ENCODE results near the gene TOX3. TPM values are rescaled to one million over a fixed set of nuclear protein-coding genes. Genes with fewer than 3 reads are reported as not detected.

The TOX3 gene
- total and polyA plus RNA-seq, 5 experiments from 2014 or later = not detected

GRCh38 chr16:52557236-52557635 lies 10.3 kb upstream of the TOX3 start:
- ATAC-seq (no peak), DNase-seq (no peak)
- POLR2A ChIA-PET = no interaction called here
- Mint-ChIP-seq H3K27ac (no peak overlapping the region), H3K4me1 (no peaks in the 10 kb centered on the region), H3K4me3 (no peak overlapping the region), H3K36me3 (peaks cover 0 to 5% (median 0%) of the 10 kb centered on the region in 3 donors), H3K9me3 (peaks cover 0 to 20% (median 4%) of the 10 kb centered on the region in 9 donors), H3K27me3 (peaks cover 2 to 19% (median 8%) of the 10 kb centered on the region in 5 donors)

- no peaks in the 10 kb centered on the region for H3K4me1 Mint-ChIP-seq
- peaks cover 0 to 20% (median 4%) of the 10 kb centered on the region in 9 donors for H3K9me3 Mint-ChIP-seq
- H3K27me3 Mint-ChIP-seq = peaks cover 2 to 21% (median 5%) of the 10 kb centered on the region in 5 donors
- DNase-seq = no peak
- POLR2A ChIA-PET = no interaction called here
- ATAC-seq = no peak
- no peak overlapping the region for H3K27ac Mint-ChIP-seq
- no peak overlapping the region for H3K4me3 Mint-ChIP-seq
- no peaks in the 10 kb centered on the region for H3K36me3 Mint-ChIP-seq
Observed at GRCh38 chr16:52556083-52556482, 9.1 kb upstream of the TOX3 start.

GRCh38 chr16:52555572-52555971 lies 8.6 kb upstream of the TOX3 start:
- Mint-ChIP-seq H3K4me1 (no peaks in the 10 kb centered on the region), H3K27ac (no peak overlapping the region), H3K36me3 (no peaks in the 10 kb centered on the region), H3K4me3 (no peak overlapping the region), H3K27me3 (peaks cover 2 to 26% (median 9%) of the 10 kb centered on the region in 5 donors), H3K9me3 (peaks cover 0 to 20% (median 4%) of the 10 kb centered on the region in 9 donors)
- POLR2A ChIA-PET = no interaction called here
- no peak for DNase-seq
- no peak for ATAC-seq

- no peaks in the 10 kb centered on the region for H3K4me1 Mint-ChIP-seq
- peaks cover 0 to 20% (median 4%) of the 10 kb centered on the region in 9 donors for H3K9me3 Mint-ChIP-seq
- peaks cover 7 to 38% (median 13%) of the 10 kb centered on the region in 5 donors for H3K27me3 Mint-ChIP-seq
- no peaks in the 10 kb centered on the region for H3K36me3 Mint-ChIP-seq
- no peak for DNase-seq
- no peak overlapping the region for H3K4me3 Mint-ChIP-seq
- POLR2A ChIA-PET = no interaction called here
- no peak overlapping the region for H3K27ac Mint-ChIP-seq
- no peak for ATAC-seq
Observed at GRCh38 chr16:52554334-52554733, 7.4 kb upstream of the TOX3 start.

- POLR2A ChIA-PET = no interaction called here
- H3K4me3 Mint-ChIP-seq = no peak overlapping the region
- peaks cover 12 to 48% (median 15%) of the 10 kb centered on the region in 5 donors for H3K27me3 Mint-ChIP-seq
- ATAC-seq (no peak), DNase-seq (no peak)
- no peaks in the 10 kb centered on the region for H3K4me1 Mint-ChIP-seq
- H3K27ac Mint-ChIP-seq = no peak overlapping the region
- H3K36me3 Mint-ChIP-seq = no peaks in the 10 kb centered on the region
- peaks cover 0 to 20% (median 4%) of the 10 kb centered on the region in 9 donors for H3K9me3 Mint-ChIP-seq
Observed at GRCh38 chr16:52553322-52553721, 6.4 kb upstream of the TOX3 start.

- H3K9me3 Mint-ChIP-seq = peaks cover 0 to 20% (median 4%) of the 10 kb centered on the region in 9 donors
- POLR2A ChIA-PET = no interaction called here
- H3K27ac Mint-ChIP-seq = no peak overlapping the region
- H3K4me1 Mint-ChIP-seq = peaks cover under 1 to 3% (median 1%) of the 10 kb centered on the region in 4 donors
- no peak for DNase-seq
- peaks cover 0 to 3% (median 3%) of the 10 kb centered on the region in 3 donors for H3K36me3 Mint-ChIP-seq
- H3K4me3 Mint-ChIP-seq = no peak overlapping the region
- H3K27me3 Mint-ChIP-seq = peaks cover 17 to 54% (median 20%) of the 10 kb centered on the region in 5 donors
- no peak for ATAC-seq
Observed at GRCh38 chr16:52552643-52553042, 5.7 kb upstream of the TOX3 start.

GRCh38 chr16:52549011-52549692 lies 2.2 kb upstream of the TOX3 start:
- DNase-seq = no peak
- Mint-ChIP-seq H3K27me3 (peaks cover 21 to 68% (median 37%) of the 10 kb centered on the region in 5 donors), H3K4me1 (peaks cover 6 to 15% (median 8%) of the 10 kb centered on the region in 4 donors), H3K36me3 (peaks cover 0 to 5% (median 4%) of the 10 kb centered on the region in 3 donors), H3K4me3 (no peak overlapping the region), H3K27ac (no peak overlapping the region), H3K9me3 (peaks cover 0 to 9% (median 2%) of the 10 kb centered on the region in 9 donors)
- POLR2A ChIA-PET = no interaction called here
- ATAC-seq = no peak

GRCh38 chr16:52548261-52549010 lies 1.5 kb upstream of the TOX3 start:
- Mint-ChIP-seq H3K27me3 (peaks cover 25 to 68% (median 41%) of the 10 kb centered on the region in 5 donors), H3K4me3 (peak overlapping the region in 1 of 10 donors; percentile 63)

GRCh38 chr16:52547834-52548215 lies 882 bp upstream of the TOX3 start:
- H3K27me3 Mint-ChIP-seq = peaks cover 26 to 71% (median 41%) of the 10 kb centered on the region in 5 donors
- DNase-seq (no peak), ATAC-seq (no peak)
- peak overlapping the region in 6 of 10 donors; percentile 40 to 63 (median 57) for H3K4me3 Mint-ChIP-seq
- no peak overlapping the region for H3K27ac Mint-ChIP-seq
- H3K9me3 Mint-ChIP-seq = peaks cover 0 to 5% (median 0%) of the 10 kb centered on the region in 9 donors
- H3K4me1 Mint-ChIP-seq = peaks cover 6 to 15% (median 8%) of the 10 kb centered on the region in 4 donors
- H3K36me3 Mint-ChIP-seq = peaks cover 0 to 5% (median 4%) of the 10 kb centered on the region in 3 donors
- POLR2A ChIA-PET = no interaction called here

More at GRCh38 chr16:52548261-52549010, 1.5 kb upstream of the TOX3 start:
- POLR2A ChIA-PET = no interaction called here
- Mint-ChIP-seq H3K4me1 (peaks cover 6 to 15% (median 8%) of the 10 kb centered on the region in 4 donors), H3K27ac (no peak overlapping the region), H3K36me3 (peaks cover 0 to 5% (median 4%) of the 10 kb centered on the region in 3 donors), H3K9me3 (peaks cover 0 to 5% (median 2%) of the 10 kb centered on the region in 9 donors)
- no peak for ATAC-seq
- no peak for DNase-seq

- no peak overlapping the region for H3K4me3 Mint-ChIP-seq
- ATAC-seq (no peak), DNase-seq (no peak)
- H3K36me3 Mint-ChIP-seq = peaks cover 0 to 5% (median 4%) of the 10 kb centered on the region in 3 donors
- H3K27ac Mint-ChIP-seq = no peak overlapping the region
- H3K27me3 Mint-ChIP-seq = peaks cover 27 to 77% (median 44%) of the 10 kb centered on the region in 5 donors
- peaks cover 0 to 5% (median 0%) of the 10 kb centered on the region in 9 donors for H3K9me3 Mint-ChIP-seq
- peaks cover 6 to 15% (median 8%) of the 10 kb centered on the region in 4 donors for H3K4me1 Mint-ChIP-seq
- POLR2A ChIA-PET = no interaction called here
Observed at GRCh38 chr16:52546291-52547003, 496 bp downstream of the TOX3 start.

- POLR2A ChIA-PET = no interaction called here
- H3K4me3 Mint-ChIP-seq = peak overlapping the region in 1 of 10 donors; percentile 38
- peaks cover 6 to 15% (median 8%) of the 10 kb centered on the region in 4 donors for H3K4me1 Mint-ChIP-seq
- H3K27ac Mint-ChIP-seq = no peak overlapping the region
- peaks cover 26 to 73% (median 44%) of the 10 kb centered on the region in 5 donors for H3K27me3 Mint-ChIP-seq
- H3K36me3 Mint-ChIP-seq = peaks cover 0 to 5% (median 4%) of the 10 kb centered on the region in 3 donors
- peaks cover 0 to 5% (median 0%) of the 10 kb centered on the region in 9 donors for H3K9me3 Mint-ChIP-seq
- DNase-seq (no peak), ATAC-seq (no peak)
Observed at GRCh38 chr16:52545898-52546266, 1.1 kb downstream of the TOX3 start.

- H3K9me3 Mint-ChIP-seq = peaks cover 0 to 5% (median 0%) of the 10 kb centered on the region in 9 donors
- H3K27ac Mint-ChIP-seq = peak overlapping the region in 1 of 10 donors; percentile 83
- H3K4me3 Mint-ChIP-seq = peak overlapping the region in 5 of 10 donors; percentile 9 to 43 (median 38)
- H3K4me1 Mint-ChIP-seq = peaks cover 6 to 15% (median 8%) of the 10 kb centered on the region in 4 donors
- H3K27me3 Mint-ChIP-seq = peaks cover 23 to 68% (median 44%) of the 10 kb centered on the region in 5 donors
- peaks cover 0 to 5% (median 4%) of the 10 kb centered on the region in 3 donors for H3K36me3 Mint-ChIP-seq
- POLR2A ChIA-PET = no interaction called here
- DNase-seq = no peak
- ATAC-seq = no peak
Observed at GRCh38 chr16:52545222-52545897, 1.6 kb downstream of the TOX3 start.
